ENCODE results near the gene CEACAM5.

The CEACAM5 gene

GRCh38 chr19:41735071-41735600, 26.7 kb downstream of the CEACAM5 start:
- TF ChIP-seq CTCF (IDR thresholded peaks at IDR 0.05; ENCODE audit: poor library complexity, severe bottlenecking), result no peak
- Histone ChIP-seq H3K27me3 (ENCODE audit: insufficient read depth, poor library complexity, severe bottlenecking) (peaks cover 6% of the 10 kb centered on the region), H3K4me3 (ENCODE audit: severe bottlenecking) (no peak overlapping the region), H3K27ac (ENCODE audit: poor library complexity, severe bottlenecking) (no peak overlapping the region), H3K4me1 (ENCODE audit: insufficient read depth, poor library complexity, severe bottlenecking) (no peaks in the 10 kb centered on the region), H3K36me3 (ENCODE audit: low read depth) (no peaks in the 10 kb centered on the region), H3K9me3 (ENCODE audit: severe bottlenecking) (no peaks in the 10 kb centered on the region)
- DNase-seq (ENCODE audit: low spot score), result no peak
- ATAC-seq (ENCODE audit: low read depth), result no peak; the same call in 2 of the 3 replicates

- H3K27me3 ChIP-seq (ENCODE audit: insufficient read depth, poor library complexity, severe bottlenecking), result no peaks in the 10 kb centered on the region
- no peak overlapping the region for H3K27ac ChIP-seq (ENCODE audit: poor library complexity, severe bottlenecking)
- no peak for TF ChIP-seq CTCF (IDR thresholded peaks at IDR 0.05; ENCODE audit: poor library complexity, severe bottlenecking)
- H3K36me3 ChIP-seq (ENCODE audit: low read depth), result no peaks in the 10 kb centered on the region
- H3K4me1 ChIP-seq (ENCODE audit: insufficient read depth, poor library complexity, severe bottlenecking), result no peaks in the 10 kb centered on the region
- no peaks in the 10 kb centered on the region for H3K9me3 ChIP-seq (ENCODE audit: severe bottlenecking)
- no peak for ATAC-seq (ENCODE audit: low read depth)
- DNase-seq (ENCODE audit: low spot score), result no peak
- H3K4me3 ChIP-seq (ENCODE audit: severe bottlenecking), result no peak overlapping the region
These were observed 30.9 kb downstream of the CEACAM5 start for GRCh38 chr19:41739361-41739760.

GRCh38 chr19:41740415-41741243, 32.2 kb downstream of the CEACAM5 start:
- no peak overlapping the region for H3K27ac ChIP-seq (ENCODE audit: poor library complexity, severe bottlenecking)
- ATAC-seq (ENCODE audit: low read depth) (no peak), DNase-seq (ENCODE audit: low spot score) (no peak)
- no peaks in the 10 kb centered on the region for H3K4me1 ChIP-seq (ENCODE audit: insufficient read depth, poor library complexity, severe bottlenecking)
- no peaks in the 10 kb centered on the region for H3K36me3 ChIP-seq (ENCODE audit: low read depth)
- TF ChIP-seq CTCF (IDR thresholded peaks at IDR 0.05; ENCODE audit: poor library complexity, severe bottlenecking), result no peak
- H3K27me3 ChIP-seq (ENCODE audit: insufficient read depth, poor library complexity, severe bottlenecking), result no peaks in the 10 kb centered on the region
- no peaks in the 10 kb centered on the region for H3K9me3 ChIP-seq (ENCODE audit: severe bottlenecking)
- no peak overlapping the region for H3K4me3 ChIP-seq (ENCODE audit: severe bottlenecking)

- peaks cover 4% of the 10 kb centered on the region for H3K27me3 ChIP-seq (ENCODE audit: insufficient read depth, poor library complexity, severe bottlenecking)
- ATAC-seq (ENCODE audit: low read depth), result no peak
These were observed 32.8 kb downstream of the CEACAM5 start for GRCh38 chr19:41741244-41741554.

More at GRCh38 chr19:41741244-41741554, 32.8 kb downstream of the CEACAM5 start:
- TF ChIP-seq CTCF (IDR thresholded peaks at IDR 0.05; ENCODE audit: poor library complexity, severe bottlenecking), result no peak
- no peaks in the 10 kb centered on the region for H3K9me3 ChIP-seq (ENCODE audit: severe bottlenecking)
- H3K36me3 ChIP-seq (ENCODE audit: low read depth), result no peaks in the 10 kb centered on the region
- H3K27ac ChIP-seq (ENCODE audit: poor library complexity, severe bottlenecking), result no peak overlapping the region
- DNase-seq (ENCODE audit: low spot score), result no peak
- H3K4me3 ChIP-seq (ENCODE audit: severe bottlenecking), result no peak overlapping the region
- H3K4me1 ChIP-seq (ENCODE audit: insufficient read depth, poor library complexity, severe bottlenecking), result no peaks in the 10 kb centered on the region

Data from RWPE2 (cell line).